ENCODE measurements around the gene UCHL1. TPM values are rescaled to one million over a fixed set of nuclear protein-coding genes. Genes with fewer than 3 reads are reported as not detected.
"Not testable (repeated sequence)": the region's sequence is repeated elsewhere in the genome, so short reads cannot be mapped to it uniquely, and the experiment has no call there.

UCHL1 gene
- polyA plus RNA-seq, 1 experiment: 1,872 TPM

GRCh38 chr4:41267997-41268396 is 11.3 kb downstream of the UCHL1 start:
- Histone ChIP-seq H3K27ac (ENCODE audit: low read depth, low read length) (no peak overlapping the region), H3K9me3 (ENCODE audit: control insufficient read depth, insufficient read depth, low read length) (no peaks in the 10 kb centered on the region), H3K27me3 (ENCODE audit: control insufficient read depth, insufficient read depth, low read length) (no peaks in the 10 kb centered on the region), H3K4me3 (ENCODE audit: low read depth, low read length) (no peak overlapping the region)
- ChIA-PET CTCF (interaction anchor here (1.6 kb wide), 1 partner anchor 9 kb away, joined by 5 read pairs; no protein-coding TSS in a partner anchor), POLR2A (interaction anchor here (1.2 kb wide), 1 partner anchor 9 kb away, joined by 5 read pairs; no protein-coding TSS in a partner anchor)
- no peak for DNase-seq (ENCODE audit: low read depth, low spot score)
- TF ChIP-seq CTCF (IDR thresholded peaks at IDR 0.05; ENCODE audit: low read depth, low read length): no peak

- POLR2A ChIA-PET: interaction anchor here (1.0 kb wide), 1 partner anchor 10 kb away, joined by 6 read pairs; no protein-coding TSS in a partner anchor
- Histone ChIP-seq H3K9me3 (ENCODE audit: control insufficient read depth, insufficient read depth, low read length) (no peaks in the 10 kb centered on the region), H3K27ac (ENCODE audit: low read depth, low read length) (no peak overlapping the region), H3K27me3 (ENCODE audit: control insufficient read depth, insufficient read depth, low read length) (no peaks in the 10 kb centered on the region), H3K4me3 (ENCODE audit: low read depth, low read length) (no peak overlapping the region)
- no peak for DNase-seq (ENCODE audit: low read depth, low spot score)
- CTCF ChIA-PET: interaction anchor here (1.1 to 1.6 kb wide), 3 partner anchors 10 to 12 kb away, joined by 4 to 5 read pairs (median 5); no protein-coding TSS in a partner anchor
- no peak for TF ChIP-seq CTCF (IDR thresholded peaks at IDR 0.05; ENCODE audit: low read depth, low read length)
These were observed 12.2 kb downstream of the UCHL1 start for GRCh38 chr4:41268721-41269517.

- Histone ChIP-seq H3K4me3 (ENCODE audit: low read depth, low read length) (no peak overlapping the region), H3K27me3 (ENCODE audit: control insufficient read depth, insufficient read depth, low read length) (no peaks in the 10 kb centered on the region), H3K9me3 (ENCODE audit: control insufficient read depth, insufficient read depth, low read length) (no peaks in the 10 kb centered on the region), H3K27ac (ENCODE audit: low read depth, low read length) (no peak overlapping the region)
- ChIA-PET POLR2A (interaction anchor here (1.0 kb wide), 1 partner anchor 11 kb away, joined by 6 read pairs; no protein-coding TSS in a partner anchor), CTCF (interaction anchor here (1.1 to 1.3 kb wide), 2 partner anchors 11 to 12 kb away, joined by 4 to 5 read pairs; no protein-coding TSS in a partner anchor)
- DNase-seq (ENCODE audit: low read depth, low spot score): no peak
- no peak for TF ChIP-seq CTCF (IDR thresholded peaks at IDR 0.05; ENCODE audit: low read depth, low read length)
These were observed 13.0 kb downstream of the UCHL1 start for GRCh38 chr4:41269682-41270081.

- H3K9me3 ChIP-seq (ENCODE audit: control insufficient read depth, insufficient read depth, low read length); H3K27me3 ChIP-seq (ENCODE audit: control insufficient read depth, insufficient read depth, low read length); POLR2A ChIA-PET; H3K27ac ChIP-seq (ENCODE audit: low read depth, low read length); H3K4me3 ChIP-seq (ENCODE audit: low read depth, low read length); DNase-seq (ENCODE audit: low read depth, low spot score): not testable (repeated sequence)
- CTCF ChIA-PET: interaction anchor here (1.3 kb wide), 1 partner anchor 16 kb away, joined by 4 read pairs; no protein-coding TSS in a partner anchor
These were observed 19.2 kb downstream of the UCHL1 start for GRCh38 chr4:41275931-41276330.

GRCh38 chr4:41280010-41280409 is 23.3 kb downstream of the UCHL1 start:
- Histone ChIP-seq H3K4me3 (ENCODE audit: low read depth, low read length) (no peak overlapping the region), H3K27me3 (ENCODE audit: control insufficient read depth, insufficient read depth, low read length) (no peaks in the 10 kb centered on the region), H3K9me3 (ENCODE audit: control insufficient read depth, insufficient read depth, low read length) (no peaks in the 10 kb centered on the region), H3K27ac (ENCODE audit: low read depth, low read length) (no peak overlapping the region)
- no peak for DNase-seq (ENCODE audit: low read depth, low spot score)
- ChIA-PET CTCF (interaction anchor here (0.7 to 8.5 kb wide), 20 partner anchors 8 to 608 kb away, joined by 3 to 278 read pairs (median 4); no protein-coding TSS in a partner anchor), POLR2A (no interaction called here)
- TF ChIP-seq CTCF (IDR thresholded peaks at IDR 0.05; ENCODE audit: low read depth, low read length): no peak
